GM23338 (cell line): ENCODE data around the gene CD19.

Source experiments
- CREB1 ChIP-seq: fragments of 250-450 bp; sonication (Bioruptor Pico); IDR thresholded peaks from 2 replicates; pipeline ENCODE4 v1.5.0; 2020; ENCODE audit warnings: low read depth, mild to moderate bottlenecking, moderate library complexity
- CTCF ChIP-seq, 2 experiments: fragments of 200-600 bp in 1 of 2; sonication (generic) in 1 of 2; conservative IDR thresholded peaks; 2 replicates each; pipeline versions ENCODE4 v1.5.1 to v1.6.1; 2016 to 2017; ENCODE audit warnings: antibody characterized with exemption in 2 of 2, low read depth in 2 of 2, mild to moderate bottlenecking in 2 of 2, moderate library complexity in 1 of 2
- EZH2 ChIP-seq: fragments of 200-600 bp; sonication (generic); IDR thresholded peaks from one replicate; pipeline ENCODE4 v1.8.0; 2017; ENCODE audit warnings: antibody characterized with exemption, mild to moderate bottlenecking, low read depth; ENCODE audit not compliant: unreplicated experiment
- JUNB ChIP-seq: IDR thresholded peaks from one replicate; pipeline ENCODE4 v1.6.1; 2016; ENCODE audit warnings: antibody characterized with exemption; ENCODE audit not compliant: unreplicated experiment
- NANOG ChIP-seq: IDR thresholded peaks from 2 replicates; pipeline ENCODE4 v1.6.1; 2016; ENCODE audit warnings: antibody characterized with exemption, borderline replicate concordance
- POLR2AphosphoS5 ChIP-seq: IDR thresholded peaks from 2 replicates; pipeline ENCODE4 v1.6.1; 2016; ENCODE audit warnings: antibody characterized with exemption, low read depth
- REST ChIP-seq: IDR thresholded peaks from one replicate; pipeline ENCODE4 v1.6.1; 2018; ENCODE audit warnings: antibody characterized with exemption; ENCODE audit not compliant: unreplicated experiment
- STAT1 ChIP-seq: IDR thresholded peaks from one replicate; pipeline ENCODE4 v1.6.1; 2016; ENCODE audit warnings: antibody characterized with exemption; ENCODE audit not compliant: unreplicated experiment
- ZNF462 ChIP-seq: fragments of 250-450 bp; sonication (Bioruptor Pico); IDR thresholded peaks from 2 replicates; pipeline ENCODE4 v1.5.0; 2020; ENCODE audit warnings: mild to moderate bottlenecking, moderate library complexity

GRCh38 chr16:28924399-28924761 lies 7.4 kb upstream of the CD19 start:
- no peak for TF ChIP-seq EZH2
- peak; percentile 27 to 30 for TF ChIP-seq CTCF (conservative IDR thresholded peaks at IDR 0.05; ENCODE audit: low read depth in 2 of 2)
- TF ChIP-seq POLR2AphosphoS5, result peak; percentile 66
- no peak for TF ChIP-seq STAT1
- TF ChIP-seq CREB1, result no peak
- no peak for TF ChIP-seq REST
- TF ChIP-seq JUNB, result no peak
- TF ChIP-seq ZNF462 (CRISPR knock-in tag), result no peak
- TF ChIP-seq NANOG, result no peak
